ENCODE results near the gene PDE6A. TPM values are rescaled to one million over a fixed set of nuclear protein-coding genes. Genes with fewer than 3 reads are reported as not detected.
A peak's percentile ranks its signal among the peaks of the same experiment; 100 is the strongest.

The PDE6A gene
- total RNA-seq, 2 donors from 2014 or later: not detected

DNA sequence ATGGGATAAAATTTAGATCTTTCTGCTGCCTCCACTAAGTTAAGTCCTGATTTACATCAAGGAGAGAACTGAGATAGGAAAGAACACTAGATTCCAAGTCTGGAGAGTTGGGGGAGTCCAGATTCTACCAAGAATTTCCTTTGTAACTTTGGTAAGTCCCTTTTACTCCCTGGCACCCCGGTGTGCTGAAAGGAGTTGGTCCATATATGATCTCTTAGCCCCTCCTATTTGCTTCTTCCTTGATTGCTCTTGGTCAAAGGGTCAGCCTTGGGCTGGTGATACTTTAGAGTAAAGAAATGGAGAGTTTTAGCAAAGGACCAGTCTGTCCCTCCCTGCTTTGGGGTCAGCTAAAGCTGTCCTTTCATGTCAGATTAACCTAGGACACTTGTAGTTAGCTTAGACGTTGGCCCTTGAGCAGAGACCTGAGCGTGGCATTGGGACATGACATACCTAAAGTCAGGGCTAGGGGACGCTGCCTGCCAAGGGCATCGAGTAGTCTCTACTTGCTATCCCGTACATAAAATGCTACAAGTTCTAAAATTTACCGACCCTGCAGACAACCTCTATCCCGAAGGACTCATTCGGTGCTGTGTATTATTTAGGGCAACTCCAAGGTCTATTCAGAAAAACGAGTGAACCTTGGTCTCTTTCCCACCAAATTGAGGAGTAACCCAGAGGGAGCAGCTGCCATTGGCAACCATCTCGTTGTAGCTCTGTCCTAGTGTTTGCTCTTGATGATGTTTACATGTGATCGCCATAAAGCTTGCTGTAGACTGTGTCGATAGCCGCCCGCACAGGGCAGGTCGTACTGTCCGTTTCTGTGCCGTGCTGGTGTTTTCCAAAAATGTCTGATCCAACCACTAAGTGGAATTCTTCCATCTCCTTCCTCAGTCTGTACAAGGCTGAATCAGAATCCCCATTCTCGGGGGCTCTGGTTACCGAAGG is 94.4 kb downstream of the PDE6A start:
- Mint-ChIP-seq H3K27me3 (no peaks in the 10 kb centered on the region), H3K4me1 (ENCODE audit: low read depth in 2 of 2) (peaks cover 3 to 5% of the 10 kb centered on the region in 2 donors), H3K27ac (no peak overlapping the region), H3K4me3 (no peak overlapping the region), H3K36me3 (no peaks in the 10 kb centered on the region), H3K9me3 (no peaks in the 10 kb centered on the region)
- DNase-seq (ENCODE audit: low spot score) (no peak), ATAC-seq (no peak)

DNA sequence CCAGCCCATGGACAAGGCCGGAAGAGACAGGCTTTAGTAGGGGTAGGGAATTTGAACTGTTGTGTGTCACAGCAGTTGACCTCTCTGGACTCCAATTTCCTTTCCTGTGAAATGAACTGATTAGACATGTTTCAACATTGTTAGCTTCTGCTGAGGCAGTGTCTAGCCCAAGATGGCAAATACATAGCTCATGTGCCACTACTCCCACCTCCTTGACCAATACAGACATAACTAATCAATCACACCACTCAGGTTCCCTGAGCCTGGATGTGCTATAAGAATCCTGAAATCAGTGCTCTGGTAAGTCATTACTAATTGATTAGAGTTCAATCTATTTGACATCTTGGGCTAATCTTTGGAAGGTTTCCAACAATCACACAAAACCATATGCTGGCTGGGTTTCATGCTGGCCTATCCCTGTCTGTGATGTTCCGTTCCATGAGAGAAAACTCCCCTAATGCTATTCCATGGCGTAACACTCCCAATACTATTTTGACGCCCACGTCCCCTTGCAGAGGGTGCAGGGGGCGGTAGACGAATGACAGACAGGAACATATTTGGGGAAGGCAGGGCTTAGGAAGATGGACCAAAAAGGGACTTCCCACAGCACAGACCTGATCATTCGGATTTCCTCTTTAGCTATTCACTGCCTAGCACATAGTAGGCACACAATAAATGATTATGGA is 95.2 kb downstream of the PDE6A start:
- no peak for DNase-seq (ENCODE audit: low spot score)
- Mint-ChIP-seq H3K36me3 (no peaks in the 10 kb centered on the region), H3K27me3 (no peaks in the 10 kb centered on the region), H3K27ac (no peak overlapping the region), H3K4me3 (no peak overlapping the region), H3K4me1 (ENCODE audit: low read depth in 2 of 2) (peaks cover 3 to 5% of the 10 kb centered on the region in 2 donors), H3K9me3 (no peaks in the 10 kb centered on the region)
- no peak for ATAC-seq

DNA sequence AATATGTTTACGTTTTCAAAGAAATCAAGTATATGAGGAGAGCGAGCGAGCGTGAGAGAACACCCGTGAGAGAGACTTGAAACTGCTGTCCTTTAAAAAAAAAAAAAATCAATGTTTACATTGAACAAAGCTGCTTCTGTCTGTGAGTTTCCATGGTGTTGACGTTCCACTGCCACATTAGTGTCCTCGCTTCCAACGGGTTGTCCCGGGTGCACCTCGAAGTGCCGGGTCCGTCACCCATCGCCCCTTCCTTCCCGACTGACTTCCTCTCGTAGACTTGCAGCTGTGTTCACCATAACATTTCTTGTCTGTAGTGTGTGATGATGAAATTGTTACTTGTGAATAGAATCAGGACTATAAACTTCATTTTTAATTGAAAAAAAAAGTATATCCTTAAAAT is 97.0 kb downstream of the PDE6A start:
- H3K27me3 Mint-ChIP-seq: no peaks in the 10 kb centered on the region
- no peak overlapping the region for H3K27ac Mint-ChIP-seq
- ATAC-seq: no peak
- no peaks in the 10 kb centered on the region for H3K9me3 Mint-ChIP-seq
- no peak overlapping the region for H3K4me3 Mint-ChIP-seq
- H3K36me3 Mint-ChIP-seq: no peaks in the 10 kb centered on the region
- no peak for DNase-seq (ENCODE audit: low spot score)
- peaks cover 0 to 5% of the 10 kb centered on the region in 2 donors for H3K4me1 Mint-ChIP-seq (ENCODE audit: low read depth in 2 of 2)

DNA sequence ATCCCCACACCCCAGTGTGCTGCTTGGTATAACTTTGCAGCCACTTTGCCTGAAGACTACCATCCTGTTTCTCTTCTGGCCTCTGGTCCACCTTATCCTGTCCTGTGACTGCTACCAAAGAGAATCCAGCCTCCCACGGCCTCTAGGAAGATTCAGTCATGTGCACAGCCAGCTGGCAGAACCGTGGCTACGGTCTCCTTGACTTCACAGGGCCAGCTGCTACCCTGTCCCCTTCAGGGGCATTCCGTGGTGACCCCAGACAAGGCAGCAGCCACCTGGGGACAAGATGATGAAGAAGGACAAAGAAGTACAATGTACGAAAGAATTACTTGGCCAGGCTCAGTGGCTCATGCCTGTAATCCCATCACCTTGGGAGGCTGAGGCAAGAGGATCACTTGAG is 98.6 kb downstream of the PDE6A start:
- H3K4me1 Mint-ChIP-seq (ENCODE audit: low read depth in 2 of 2): no peaks in the 10 kb centered on the region
- DNase-seq (ENCODE audit: low spot score): no peak
- no peaks in the 10 kb centered on the region for H3K9me3 Mint-ChIP-seq
- no peaks in the 10 kb centered on the region for H3K36me3 Mint-ChIP-seq
- no peak for ATAC-seq
- no peak overlapping the region for H3K4me3 Mint-ChIP-seq
- no peak overlapping the region for H3K27ac Mint-ChIP-seq
- H3K27me3 Mint-ChIP-seq: no peaks in the 10 kb centered on the region

DNA sequence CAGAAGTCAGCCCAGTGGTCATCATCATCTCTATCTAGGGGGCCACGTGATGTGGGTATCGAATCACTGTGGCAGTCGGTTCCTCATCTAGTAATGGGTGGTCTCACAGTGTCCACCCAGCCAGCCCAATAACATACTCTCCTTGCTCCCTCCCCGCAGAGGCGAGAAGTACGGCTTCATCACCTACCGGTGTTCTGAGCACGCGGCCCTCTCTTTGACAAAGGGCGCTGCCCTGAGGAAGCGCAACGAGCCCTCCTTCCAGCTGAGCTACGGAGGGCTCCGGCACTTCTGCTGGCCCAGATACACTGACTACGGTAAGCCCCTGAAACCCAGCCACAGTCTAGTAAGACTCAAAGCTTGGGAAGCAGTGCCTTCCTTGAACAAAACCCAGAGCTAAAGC is 99.0 kb downstream of the PDE6A start:
- Mint-ChIP-seq H3K27ac (no peak overlapping the region), H3K9me3 (no peaks in the 10 kb centered on the region), H3K4me1 (ENCODE audit: low read depth in 2 of 2) (no peaks in the 10 kb centered on the region), H3K36me3 (no peaks in the 10 kb centered on the region), H3K4me3 (no peak overlapping the region), H3K27me3 (no peaks in the 10 kb centered on the region)
- no peak for ATAC-seq
- no peak for DNase-seq (ENCODE audit: low spot score)

DNA sequence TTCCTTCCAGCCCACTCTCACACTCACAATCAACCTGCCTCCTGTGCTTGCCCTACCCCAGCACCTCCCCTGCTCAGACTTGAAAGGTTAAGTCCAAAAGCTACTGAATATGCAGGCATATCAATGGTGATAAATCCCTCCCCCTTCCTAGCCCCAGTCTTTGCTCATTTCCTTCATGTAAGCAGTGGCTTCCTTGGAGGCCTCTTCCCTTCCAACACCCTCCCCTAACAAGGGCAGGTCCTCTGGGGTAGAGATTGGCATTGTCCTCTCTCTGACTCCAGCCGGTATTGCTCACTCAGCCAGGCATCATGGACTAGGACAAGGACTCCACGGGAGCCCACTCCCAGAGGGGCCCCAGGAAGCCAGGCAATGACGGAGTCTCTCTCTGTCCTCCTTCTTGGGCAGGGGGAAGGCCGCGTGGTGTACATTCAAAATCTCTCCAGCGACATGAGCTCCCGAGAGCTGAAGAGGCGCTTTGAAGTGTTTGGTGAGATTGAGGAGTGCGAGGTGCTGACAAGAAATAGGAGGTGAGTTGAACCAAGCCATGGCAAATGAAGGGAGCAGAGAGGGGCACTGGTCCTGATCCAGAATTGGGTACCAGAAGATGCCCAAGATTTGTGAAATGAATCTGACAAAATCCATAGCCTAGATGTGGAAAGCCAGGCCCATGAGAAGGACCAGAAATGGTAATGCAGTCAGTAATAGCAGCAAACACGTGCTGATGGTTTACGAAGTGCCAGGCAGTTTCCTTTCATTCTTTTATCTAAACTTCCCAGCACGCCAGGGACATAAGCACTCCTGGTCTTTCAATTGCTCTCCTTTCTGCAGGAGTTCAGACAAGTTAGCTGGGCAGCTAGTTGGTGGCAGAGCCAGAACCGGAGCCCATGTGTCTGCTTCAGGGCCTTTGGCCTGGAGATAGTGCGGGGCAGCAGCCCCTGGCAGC is 102.5 kb downstream of the PDE6A start:
- no peaks in the 10 kb centered on the region for H3K36me3 Mint-ChIP-seq
- ATAC-seq (no peak), DNase-seq (ENCODE audit: low spot score) (peak; percentile 29)
- H3K27me3 Mint-ChIP-seq: no peaks in the 10 kb centered on the region
- no peak overlapping the region for H3K27ac Mint-ChIP-seq
- H3K4me3 Mint-ChIP-seq: no peak overlapping the region
- H3K9me3 Mint-ChIP-seq: no peaks in the 10 kb centered on the region
- H3K4me1 Mint-ChIP-seq (ENCODE audit: low read depth in 2 of 2): no peaks in the 10 kb centered on the region

DNA sequence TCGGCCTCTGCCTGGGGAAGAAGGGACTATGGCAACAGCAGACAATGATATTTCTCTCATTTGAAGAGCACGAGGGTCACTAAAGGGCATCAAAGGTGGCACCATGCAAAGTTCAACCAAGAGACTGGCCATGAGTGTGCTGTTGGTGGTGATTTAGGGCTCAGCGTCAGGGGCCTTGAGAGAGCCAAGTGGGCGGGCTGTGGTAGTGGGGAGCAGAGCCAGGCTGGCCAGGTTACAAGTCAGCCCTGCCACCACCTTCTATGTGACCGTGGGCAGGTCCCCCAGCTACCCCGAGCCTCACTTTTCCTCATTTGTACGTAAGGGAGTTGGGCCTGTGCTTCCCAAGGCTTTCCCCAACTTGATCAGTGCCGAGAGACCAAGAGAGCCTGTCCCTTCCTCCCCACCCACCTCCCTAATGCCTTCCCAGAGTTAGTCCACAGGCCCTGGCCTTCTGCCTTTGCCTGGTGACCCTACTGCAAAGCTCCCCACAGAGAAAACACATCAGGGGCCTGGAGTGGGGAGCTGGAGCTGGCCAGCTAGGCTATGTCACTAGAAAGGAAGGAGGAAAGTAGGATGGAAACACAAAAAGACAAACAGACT is 104.3 kb downstream of the PDE6A start:
- Mint-ChIP-seq H3K9me3 (no peaks in the 10 kb centered on the region), H3K4me1 (ENCODE audit: low read depth in 2 of 2) (peaks cover 0 to 2% of the 10 kb centered on the region in 2 donors), H3K36me3 (no peaks in the 10 kb centered on the region), H3K4me3 (no peak overlapping the region), H3K27me3 (no peaks in the 10 kb centered on the region), H3K27ac (peak overlapping the region in 1 of 2 donors; percentile 24)
- ATAC-seq: no peak
- DNase-seq (ENCODE audit: low spot score): no peak

DNA sequence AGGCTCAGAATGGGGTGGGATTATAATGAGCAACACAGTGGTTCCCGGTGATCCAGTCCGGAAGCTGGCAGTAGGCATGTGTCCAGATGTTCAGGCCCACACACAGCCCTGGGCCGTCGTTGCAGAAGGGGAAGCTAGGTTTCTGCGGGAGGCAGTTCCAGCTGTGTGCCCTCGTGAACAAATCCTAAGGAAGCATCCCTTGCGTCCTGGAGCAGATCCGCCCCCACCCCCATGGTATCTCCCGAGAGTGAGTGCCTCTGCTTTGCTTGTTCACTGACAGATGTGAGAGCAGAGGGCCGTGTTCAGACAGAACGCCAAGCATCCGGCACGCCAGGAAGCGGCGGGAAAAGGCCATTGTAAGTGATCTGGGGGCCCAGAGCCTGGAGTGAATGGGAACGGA is 104.8 kb downstream of the PDE6A start:
- no peak for ATAC-seq
- no peaks in the 10 kb centered on the region for H3K9me3 Mint-ChIP-seq
- DNase-seq (ENCODE audit: low spot score): no peak
- no peak overlapping the region for H3K4me3 Mint-ChIP-seq
- no peaks in the 10 kb centered on the region for H3K27me3 Mint-ChIP-seq
- no peaks in the 10 kb centered on the region for H3K36me3 Mint-ChIP-seq
- H3K27ac Mint-ChIP-seq: no peak overlapping the region
- H3K4me1 Mint-ChIP-seq (ENCODE audit: low read depth in 2 of 2): peaks cover 0 to 3% of the 10 kb centered on the region in 2 donors

DNA sequence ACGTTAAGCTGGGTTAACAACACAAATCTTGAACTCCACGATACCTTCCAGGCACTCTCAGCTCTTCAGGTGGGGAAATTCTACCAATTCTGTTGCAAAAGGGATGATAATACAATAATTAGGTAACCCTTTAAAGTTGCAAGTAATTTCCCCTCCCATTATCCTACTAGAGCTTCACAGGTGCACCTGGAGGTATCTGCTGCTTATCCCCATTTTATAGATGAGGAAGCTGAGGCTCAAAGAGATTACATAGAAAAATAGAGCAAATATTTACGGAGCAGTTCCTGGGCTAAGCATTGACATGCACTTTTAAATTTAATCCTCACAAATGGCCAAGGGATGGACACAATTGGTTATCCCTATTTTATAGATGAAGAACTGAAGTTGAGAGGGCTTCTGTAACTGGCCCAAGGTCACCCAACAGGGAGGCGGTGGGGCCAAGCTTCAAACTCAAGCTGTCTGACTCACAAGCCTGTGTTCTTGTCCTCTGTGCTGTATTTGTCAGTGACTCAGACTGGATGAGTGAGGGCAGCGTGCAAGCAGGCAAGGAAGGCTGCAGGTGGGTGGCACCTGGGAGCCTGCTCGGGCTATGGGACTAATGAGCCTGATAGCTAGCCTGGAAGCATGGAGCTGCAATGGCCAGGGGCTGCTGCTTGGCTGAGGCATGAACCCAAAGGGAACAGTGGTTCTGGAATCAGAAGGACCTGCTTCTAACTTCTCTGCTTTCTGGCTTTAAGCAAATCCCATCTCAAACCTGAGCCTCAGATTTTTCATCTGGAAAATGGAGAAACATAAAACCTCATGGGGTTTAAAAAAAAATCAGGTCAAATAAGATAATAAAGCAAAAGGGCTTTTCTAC is 105.5 kb downstream of the PDE6A start:
- H3K27me3 Mint-ChIP-seq: no peaks in the 10 kb centered on the region
- H3K4me1 Mint-ChIP-seq (ENCODE audit: low read depth in 2 of 2): peaks cover 0 to 3% of the 10 kb centered on the region in 2 donors
- peak; percentile 51 for DNase-seq (ENCODE audit: low spot score)
- no peaks in the 10 kb centered on the region for H3K36me3 Mint-ChIP-seq
- no peak for ATAC-seq
- no peak overlapping the region for H3K27ac Mint-ChIP-seq
- H3K4me3 Mint-ChIP-seq: no peak overlapping the region
- H3K9me3 Mint-ChIP-seq: no peaks in the 10 kb centered on the region

DNA sequence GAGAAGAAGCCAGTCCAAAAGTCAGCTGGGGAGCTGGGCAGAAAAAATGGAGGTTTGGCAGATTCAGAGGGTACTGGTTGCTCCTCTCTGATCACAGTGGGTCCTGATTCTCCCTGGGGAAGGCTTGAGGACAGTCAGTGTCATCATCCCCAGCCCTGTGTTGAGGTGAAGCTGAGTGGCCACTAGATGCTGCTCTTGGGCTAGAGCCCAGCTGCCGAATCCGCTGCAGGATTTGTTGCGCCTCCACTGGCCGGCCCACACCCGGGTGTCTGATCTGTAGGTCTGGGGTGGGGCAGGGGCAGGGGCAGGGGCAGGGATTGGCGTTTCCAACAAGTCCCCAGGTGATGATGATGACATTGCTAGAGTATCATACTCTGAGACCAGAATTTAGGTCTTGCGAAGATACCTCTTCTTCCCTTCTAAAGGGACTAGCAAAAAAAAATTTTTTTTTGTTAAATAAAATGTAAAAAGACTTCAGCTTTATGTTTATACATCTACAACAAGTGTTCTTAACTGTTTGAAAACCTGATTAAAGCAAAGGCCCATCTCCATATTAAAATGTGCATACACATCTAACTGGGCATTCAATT is 106.8 kb downstream of the PDE6A start:
- Mint-ChIP-seq H3K36me3 (no peaks in the 10 kb centered on the region), H3K27ac (no peak overlapping the region), H3K4me3 (no peak overlapping the region), H3K4me1 (ENCODE audit: low read depth in 2 of 2) (peaks cover 0 to 3% of the 10 kb centered on the region in 2 donors), H3K9me3 (no peaks in the 10 kb centered on the region), H3K27me3 (no peaks in the 10 kb centered on the region)
- DNase-seq (ENCODE audit: low spot score) (peak; percentile 59), ATAC-seq (no peak)

DNA sequence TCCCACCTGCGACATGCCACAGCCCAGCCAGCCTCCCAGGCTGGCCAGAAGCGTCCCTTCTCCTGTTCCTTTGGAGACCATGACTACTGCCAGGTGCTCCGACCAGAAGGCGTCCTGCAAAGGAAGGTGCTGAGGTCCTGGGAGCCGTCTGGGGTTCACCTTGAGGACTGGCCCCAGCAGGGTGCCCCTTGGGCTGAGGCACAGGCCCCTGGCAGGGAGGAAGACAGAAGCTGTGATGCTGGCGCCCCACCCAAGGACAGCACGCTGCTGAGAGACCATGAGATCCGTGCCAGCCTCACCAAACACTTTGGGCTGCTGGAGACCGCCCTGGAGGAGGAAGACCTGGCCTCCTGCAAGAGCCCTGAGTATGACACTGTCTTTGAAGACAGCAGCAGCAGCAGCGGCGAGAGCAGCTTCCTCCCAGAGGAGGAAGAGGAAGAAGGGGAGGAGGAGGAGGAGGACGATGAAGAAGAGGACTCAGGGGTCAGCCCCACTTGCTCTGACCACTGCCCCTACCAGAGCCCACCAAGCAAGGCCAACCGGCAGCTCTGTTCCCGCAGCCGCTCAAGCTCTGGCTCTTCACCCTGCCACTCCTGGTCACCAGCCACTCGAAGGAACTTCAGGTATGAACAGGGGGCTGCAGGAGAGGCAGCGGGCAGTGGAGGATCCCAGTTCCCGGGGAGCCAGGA is 108.0 kb downstream of the PDE6A start:
- Mint-ChIP-seq H3K36me3 (no peaks in the 10 kb centered on the region), H3K4me3 (no peak overlapping the region), H3K27ac (peak overlapping the region in 1 of 2 donors; percentile 58), H3K27me3 (no peaks in the 10 kb centered on the region), H3K9me3 (no peaks in the 10 kb centered on the region), H3K4me1 (ENCODE audit: low read depth in 2 of 2) (peaks cover under 1 to 3% of the 10 kb centered on the region in 2 donors)
- ATAC-seq: no peak
- DNase-seq (ENCODE audit: low spot score): peak; percentile 57

Data from natural killer cell treated with Interleukin-12 subunit alpha and Interleukin-12 subunit beta and Interleukin-15 and Interleukin-18, amount 100 ng/mL, for 72 hours (primary cell).